ENCODE measurements around the gene GRID1.

GRID1 gene

DNA sequence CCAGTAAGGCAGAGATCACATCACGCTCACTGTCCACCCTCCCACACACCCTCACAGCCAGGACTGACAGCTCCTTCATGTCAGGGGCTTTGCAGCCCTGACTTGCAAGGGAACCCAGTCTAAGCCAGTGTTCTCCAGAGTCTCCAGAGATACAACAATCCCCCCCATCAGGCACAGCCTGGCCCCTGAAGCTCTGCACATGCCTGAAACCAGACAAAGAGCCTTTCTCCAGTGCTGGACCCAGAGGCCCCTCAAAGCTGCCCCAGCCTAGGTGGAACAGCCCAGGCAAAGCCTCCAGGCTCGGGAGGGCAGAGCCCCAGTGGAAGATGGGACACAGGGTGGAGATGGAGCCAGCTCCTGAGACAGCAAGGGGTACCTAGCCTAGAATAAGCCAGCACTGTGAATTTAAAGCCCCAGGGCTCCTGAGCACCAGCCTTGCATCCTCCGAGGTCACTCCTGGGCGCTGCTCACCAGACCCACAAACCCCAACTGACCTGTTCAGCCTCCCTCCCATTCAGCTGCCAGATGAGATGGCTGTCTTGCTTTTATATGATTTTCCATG, 50.2 kb downstream of the GRID1 start:
- Histone ChIP-seq H3K4me1 (ENCODE audit: insufficient read depth, low read length, severe bottlenecking) (no peaks in the 10 kb centered on the region), H3F3A (ENCODE audit: insufficient read depth, low read length) (no peaks in the 10 kb centered on the region), H4K20me1 (ENCODE audit: insufficient read depth, low read length) (no peaks in the 10 kb centered on the region), H2AFZ (ENCODE audit: low read length) (no peak overlapping the region), H3K27ac (ENCODE audit: low read depth, low read length, poor library complexity, severe bottlenecking) (no peak overlapping the region), H3K4me2 (ENCODE audit: low read length) (no peak overlapping the region), H3K9ac (ENCODE audit: low read length) (no peak overlapping the region), H3K36me3 (ENCODE audit: insufficient read depth, low read length) (no peaks in the 10 kb centered on the region), H3K4me3 (ENCODE audit: low read depth, low read length, poor library complexity, severe bottlenecking) (no peak overlapping the region), H3K27me3 (ENCODE audit: insufficient read depth, low read length) (no peaks in the 10 kb centered on the region), H3K79me2 (ENCODE audit: insufficient read depth, low read length) (no peaks in the 10 kb centered on the region), H3K9me2 (ENCODE audit: low read depth, low read length) (no peaks in the 10 kb centered on the region), H3K9me3 (ENCODE audit: low read length) (no peaks in the 10 kb centered on the region)
- TF ChIP-seq, protein P1, sequence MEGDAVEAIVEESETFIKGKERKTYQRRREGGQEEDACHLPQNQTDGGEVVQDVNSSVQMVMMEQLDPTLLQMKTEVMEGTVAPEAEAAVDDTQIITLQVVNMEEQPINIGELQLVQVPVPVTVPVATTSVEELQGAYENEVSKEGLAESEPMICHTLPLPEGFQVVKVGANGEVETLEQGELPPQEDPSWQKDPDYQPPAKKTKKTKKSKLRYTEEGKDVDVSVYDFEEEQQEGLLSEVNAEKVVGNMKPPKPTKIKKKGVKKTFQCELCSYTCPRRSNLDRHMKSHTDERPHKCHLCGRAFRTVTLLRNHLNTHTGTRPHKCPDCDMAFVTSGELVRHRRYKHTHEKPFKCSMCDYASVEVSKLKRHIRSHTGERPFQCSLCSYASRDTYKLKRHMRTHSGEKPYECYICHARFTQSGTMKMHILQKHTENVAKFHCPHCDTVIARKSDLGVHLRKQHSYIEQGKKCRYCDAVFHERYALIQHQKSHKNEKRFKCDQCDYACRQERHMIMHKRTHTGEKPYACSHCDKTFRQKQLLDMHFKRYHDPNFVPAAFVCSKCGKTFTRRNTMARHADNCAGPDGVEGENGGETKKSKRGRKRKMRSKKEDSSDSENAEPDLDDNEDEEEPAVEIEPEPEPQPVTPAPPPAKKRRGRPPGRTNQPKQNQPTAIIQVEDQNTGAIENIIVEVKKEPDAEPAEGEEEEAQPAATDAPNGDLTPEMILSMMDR (IDR thresholded peaks at IDR 0.05; ENCODE audit: low read length), result no peak
- no peak for TF ChIP-seq EZH2 (IDR thresholded peaks at IDR 0.05; ENCODE audit: borderline replicate concordance, low read length)

- Histone ChIP-seq H3K4me2 (ENCODE audit: low read length) (no peak overlapping the region), H3K27me3 (ENCODE audit: insufficient read depth, low read length) (no peaks in the 10 kb centered on the region), H3K9ac (ENCODE audit: low read length) (no peak overlapping the region), H3K9me3 (ENCODE audit: low read length) (no peaks in the 10 kb centered on the region), H3K27ac (ENCODE audit: low read depth, low read length, poor library complexity, severe bottlenecking) (no peak overlapping the region), H3K4me1 (ENCODE audit: insufficient read depth, low read length, severe bottlenecking) (no peaks in the 10 kb centered on the region), H4K20me1 (ENCODE audit: insufficient read depth, low read length) (no peaks in the 10 kb centered on the region), H2AFZ (ENCODE audit: low read length) (no peak overlapping the region), H3K4me3 (ENCODE audit: low read depth, low read length, poor library complexity, severe bottlenecking) (no peak overlapping the region), H3K79me2 (ENCODE audit: insufficient read depth, low read length) (no peaks in the 10 kb centered on the region), H3K36me3 (ENCODE audit: insufficient read depth, low read length) (no peaks in the 10 kb centered on the region), H3K9me2 (ENCODE audit: low read depth, low read length) (no peaks in the 10 kb centered on the region), H3F3A (ENCODE audit: insufficient read depth, low read length) (no peaks in the 10 kb centered on the region)
- TF ChIP-seq, protein P1 (IDR thresholded peaks at IDR 0.05; ENCODE audit: low read length), result no peak
- no peak for TF ChIP-seq EZH2 (IDR thresholded peaks at IDR 0.05; ENCODE audit: borderline replicate concordance, low read length)
These were observed 51.0 kb downstream of the GRID1 start for GRCh38 chr10:86315549-86315942.

DNA sequence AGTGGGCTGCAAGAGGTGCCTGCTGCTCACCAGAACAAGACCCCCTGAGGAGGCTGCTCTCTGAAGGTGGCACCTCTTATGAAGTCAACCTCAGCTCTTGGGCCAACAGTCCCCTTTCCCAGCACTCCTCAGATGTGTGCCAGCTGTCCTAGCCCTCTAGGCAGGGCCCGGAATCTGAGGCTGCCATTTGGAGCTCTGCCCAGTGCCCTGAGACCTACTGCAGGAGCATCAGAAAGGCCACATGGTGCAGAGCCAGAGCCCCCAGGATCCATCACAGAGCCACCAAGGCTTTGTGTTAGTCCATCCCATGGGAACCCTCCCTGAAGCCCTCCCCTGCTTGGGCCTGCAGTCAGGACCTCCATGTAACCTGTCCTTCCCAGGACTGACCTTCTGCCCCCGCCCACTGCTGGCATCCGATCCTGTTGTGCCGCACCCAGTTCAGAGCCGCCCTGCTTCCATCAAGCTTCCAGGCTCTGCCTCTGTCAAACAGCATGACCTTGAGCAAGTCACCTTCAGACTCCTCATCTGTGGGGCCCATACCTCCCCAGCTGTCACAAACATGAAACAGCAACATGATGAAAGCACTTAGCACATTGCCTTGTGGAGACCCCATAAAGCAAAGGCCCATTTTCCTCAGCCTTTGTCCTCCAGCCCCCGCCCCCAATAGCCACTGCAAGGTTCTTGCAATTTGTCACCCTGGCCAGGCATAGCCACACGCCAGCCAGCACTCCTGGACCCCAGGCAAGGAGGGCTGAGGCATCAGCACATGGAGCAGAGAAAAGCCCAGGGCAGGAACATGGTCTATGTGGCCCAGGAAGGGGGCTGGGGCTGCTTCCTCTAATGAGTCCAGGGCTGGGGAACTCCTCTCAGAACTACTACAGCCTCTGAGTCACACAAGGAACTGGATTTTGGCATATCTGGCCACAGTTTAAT, 51.7 kb downstream of the GRID1 start:
- no peaks in the 10 kb centered on the region for H3K9me2 ChIP-seq (ENCODE audit: low read depth, low read length)
- no peak overlapping the region for H2AFZ ChIP-seq (ENCODE audit: low read length)
- no peak overlapping the region for H3K9ac ChIP-seq (ENCODE audit: low read length)
- H3K36me3 ChIP-seq (ENCODE audit: insufficient read depth, low read length), result no peaks in the 10 kb centered on the region
- no peaks in the 10 kb centered on the region for H3F3A ChIP-seq (ENCODE audit: insufficient read depth, low read length)
- H3K27ac ChIP-seq (ENCODE audit: low read depth, low read length, poor library complexity, severe bottlenecking), result no peak overlapping the region
- no peaks in the 10 kb centered on the region for H3K27me3 ChIP-seq (ENCODE audit: insufficient read depth, low read length)
- H4K20me1 ChIP-seq (ENCODE audit: insufficient read depth, low read length), result no peaks in the 10 kb centered on the region
- no peak overlapping the region for H3K4me3 ChIP-seq (ENCODE audit: low read depth, low read length, poor library complexity, severe bottlenecking)
- TF ChIP-seq, protein P1 (IDR thresholded peaks at IDR 0.05; ENCODE audit: low read length), result no peak
- no peak for TF ChIP-seq EZH2 (IDR thresholded peaks at IDR 0.05; ENCODE audit: borderline replicate concordance, low read length)
- no peak overlapping the region for H3K4me2 ChIP-seq (ENCODE audit: low read length)
- H3K4me1 ChIP-seq (ENCODE audit: insufficient read depth, low read length, severe bottlenecking), result no peaks in the 10 kb centered on the region
- no peaks in the 10 kb centered on the region for H3K79me2 ChIP-seq (ENCODE audit: insufficient read depth, low read length)
- no peaks in the 10 kb centered on the region for H3K9me3 ChIP-seq (ENCODE audit: low read length)
